Fibroblast of the aortic adventitia (primary cell): Measurements from ENCODE around the gene TTLL10. TPM values are rescaled to one million over a fixed set of nuclear protein-coding genes. Genes with fewer than 3 reads are reported as not detected.

Experiments used
- DNase-seq: peaks from one replicate; pipeline ENCODE4 v3.0.0-alpha.2; 2010; ENCODE audit warnings: low read depth
- H3K4me3 ChIP-seq: 2 replicates; pipeline ENCODE4 v1.5.1; 2011; ENCODE audit warnings: low read depth, mild to moderate bottlenecking, control low read depth, low read length, moderate library complexity
- total RNA-seq: library from RNA; depleted of rRNA; stranded (reverse); fragments of >200 nt; gene quantifications from 2 replicates; pipeline ENCODE4 v1.2.3, GENCODE V29; 2012; ENCODE audit warnings: low replicate concordance
- TF ChIP-seq, protein P1 (sequence below): IDR thresholded peaks from 2 replicates; pipeline ENCODE4 v1.5.1; 2011; ENCODE audit warnings: mild to moderate bottlenecking, low read length, control low read depth, inconsistent platforms; ENCODE audit not compliant: insufficient read depth

The TTLL10 gene
- total RNA-seq, 1 donor = not detected

GRCh38 chr1:1142844-1143243 is 30.8 kb upstream of the TTLL10 start:
- TF ChIP-seq, protein P1, sequence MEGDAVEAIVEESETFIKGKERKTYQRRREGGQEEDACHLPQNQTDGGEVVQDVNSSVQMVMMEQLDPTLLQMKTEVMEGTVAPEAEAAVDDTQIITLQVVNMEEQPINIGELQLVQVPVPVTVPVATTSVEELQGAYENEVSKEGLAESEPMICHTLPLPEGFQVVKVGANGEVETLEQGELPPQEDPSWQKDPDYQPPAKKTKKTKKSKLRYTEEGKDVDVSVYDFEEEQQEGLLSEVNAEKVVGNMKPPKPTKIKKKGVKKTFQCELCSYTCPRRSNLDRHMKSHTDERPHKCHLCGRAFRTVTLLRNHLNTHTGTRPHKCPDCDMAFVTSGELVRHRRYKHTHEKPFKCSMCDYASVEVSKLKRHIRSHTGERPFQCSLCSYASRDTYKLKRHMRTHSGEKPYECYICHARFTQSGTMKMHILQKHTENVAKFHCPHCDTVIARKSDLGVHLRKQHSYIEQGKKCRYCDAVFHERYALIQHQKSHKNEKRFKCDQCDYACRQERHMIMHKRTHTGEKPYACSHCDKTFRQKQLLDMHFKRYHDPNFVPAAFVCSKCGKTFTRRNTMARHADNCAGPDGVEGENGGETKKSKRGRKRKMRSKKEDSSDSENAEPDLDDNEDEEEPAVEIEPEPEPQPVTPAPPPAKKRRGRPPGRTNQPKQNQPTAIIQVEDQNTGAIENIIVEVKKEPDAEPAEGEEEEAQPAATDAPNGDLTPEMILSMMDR = no peak
- DNase-seq = no peak
- no peak overlapping the region for H3K4me3 ChIP-seq

DNA sequence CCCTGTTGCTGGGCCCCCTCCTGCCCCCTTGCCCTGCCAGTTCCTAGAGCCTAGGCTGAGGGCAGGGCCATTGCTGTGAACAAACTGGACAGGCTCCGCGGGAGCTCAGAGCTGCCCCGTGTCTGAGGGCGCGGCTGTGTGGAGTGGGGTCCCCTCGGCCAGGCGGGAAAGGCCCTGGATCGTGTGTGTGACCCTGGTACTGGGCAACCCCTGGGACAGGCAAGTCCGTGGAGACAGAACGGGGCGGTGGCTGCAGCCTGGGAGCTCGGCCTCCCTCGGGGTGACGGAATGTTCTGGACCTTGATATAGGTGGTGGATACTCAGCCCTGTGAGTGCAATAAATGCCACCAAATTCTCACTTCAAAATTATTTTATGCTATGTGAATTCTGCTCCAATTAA is 30.0 kb upstream of the TTLL10 start:
- TF ChIP-seq, protein P1 = no peak
- no peak for DNase-seq
- no peak overlapping the region for H3K4me3 ChIP-seq

GRCh38 chr1:1144122-1144842 is 29.4 kb upstream of the TTLL10 start:
- TF ChIP-seq, protein P1 = no peak
- DNase-seq = no peak
- no peak overlapping the region for H3K4me3 ChIP-seq

GRCh38 chr1:1144843-1145546 is 28.7 kb upstream of the TTLL10 start:
- no peak for DNase-seq
- TF ChIP-seq, protein P1 = no peak

DNA sequence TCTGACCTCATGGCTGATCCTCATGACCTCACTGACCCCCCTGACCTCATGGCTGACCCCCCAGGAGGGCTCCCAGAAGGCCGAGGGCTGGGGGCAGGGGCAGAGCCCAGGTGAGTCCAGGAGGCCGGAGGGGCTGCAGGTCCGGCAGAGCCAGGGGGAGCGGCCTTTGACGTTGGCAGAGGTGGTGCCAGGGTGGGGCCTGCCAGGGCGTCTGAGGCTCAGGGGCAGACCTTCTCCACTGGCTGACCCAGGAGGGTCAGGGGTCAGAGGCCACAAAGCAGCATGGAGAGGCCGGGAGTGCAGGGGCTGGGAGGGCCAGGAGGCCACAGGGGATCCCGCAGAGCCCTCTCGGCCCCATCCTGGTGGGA is 28.1 kb upstream of the TTLL10 start:
- H3K4me3 ChIP-seq = no peak overlapping the region
- TF ChIP-seq, protein P1 = no peak
- DNase-seq = no peak

More at GRCh38 chr1:1144843-1145546, 28.7 kb upstream of the TTLL10 start:
- no peak overlapping the region for H3K4me3 ChIP-seq

- no peak for DNase-seq
- no peak overlapping the region for H3K4me3 ChIP-seq
- TF ChIP-seq, protein P1 = no peak
These were observed 27.7 kb upstream of the TTLL10 start for GRCh38 chr1:1146026-1146425.

DNA sequence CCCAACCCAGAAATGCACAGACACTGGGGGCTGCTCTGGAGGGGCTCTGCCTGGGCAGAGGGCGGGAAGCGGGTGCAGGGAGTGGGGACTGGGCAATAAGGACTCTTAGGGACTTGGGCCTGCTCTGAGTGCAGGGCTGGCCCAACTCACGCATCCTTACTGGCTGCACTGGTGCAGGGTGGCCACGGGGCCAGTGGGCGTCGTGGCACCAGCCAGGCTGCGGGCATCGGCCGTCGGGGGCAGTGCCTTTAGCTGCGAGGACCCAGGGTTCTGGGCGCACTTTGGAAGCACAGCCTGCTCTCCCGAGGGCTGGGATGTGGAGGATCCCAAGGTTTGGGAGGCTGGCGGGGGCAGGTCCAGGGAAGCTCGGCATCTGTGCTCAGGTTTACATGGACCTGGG is 27.1 kb upstream of the TTLL10 start:
- no peak for DNase-seq
- TF ChIP-seq, protein P1 = no peak
- H3K4me3 ChIP-seq = no peak overlapping the region
